Measurements from ENCODE around the gene TEX261. TPM values are rescaled to one million over a fixed set of nuclear protein-coding genes. Genes with fewer than 3 reads are reported as not detected.
A peak's percentile ranks its signal among the peaks of the same experiment; 100 is the strongest.

Gene TEX261
- total RNA-seq, 2 donors from 2014 or later: 16.6 to 19.1 TPM

DNA sequence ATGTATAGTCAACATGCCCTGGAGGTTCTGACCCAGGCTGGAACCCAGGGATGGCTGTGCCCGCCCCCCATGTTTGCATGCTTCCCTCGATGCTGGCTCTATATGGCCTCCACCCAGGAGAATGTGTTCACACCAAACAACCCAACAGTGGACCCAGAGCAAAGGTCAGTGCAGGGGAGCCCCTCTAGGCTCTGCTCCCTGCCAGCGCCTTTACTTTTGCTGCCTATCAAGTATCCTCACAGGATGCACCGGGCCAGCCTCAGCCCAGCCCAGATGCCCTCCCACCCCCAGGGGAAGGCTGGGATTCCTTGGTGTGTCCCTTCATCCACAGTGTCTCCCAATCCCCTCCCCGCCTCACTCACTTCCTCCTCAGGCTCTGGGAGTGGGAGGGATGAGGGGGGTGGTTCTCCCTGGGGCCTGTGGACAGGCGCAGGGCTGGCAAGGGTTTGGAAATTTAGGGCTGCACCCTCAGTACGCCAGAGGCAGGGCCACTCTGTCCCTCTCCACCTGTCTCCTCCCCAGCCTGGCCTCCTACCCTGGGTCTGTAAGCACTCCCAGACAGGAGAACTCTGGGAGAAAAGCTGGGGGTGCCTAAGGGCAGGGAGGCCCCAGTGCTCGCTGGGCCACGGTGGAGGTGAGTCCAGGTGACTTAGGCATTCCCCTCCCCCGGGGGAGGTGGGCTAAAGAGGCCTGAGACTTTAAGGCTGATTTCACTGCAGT, 56.6 kb downstream of the TEX261 start:
- no peak for ATAC-seq
- intact Hi-C loops (cut with DNase I): no loop called here
- Histone ChIP-seq H3K4me3 (no peak overlapping the region), H3K27ac (no peak overlapping the region), H3K36me3 (replicated peaks in 1 of 2; ENCODE audit: insufficient read depth in 1 of 2, low read depth in 2 of 2) (no peaks in the 10 kb centered on the region), H3K4me1 (no peaks in the 10 kb centered on the region), H3K9me3 (no peaks in the 10 kb centered on the region), H3K27me3 (no peaks in the 10 kb centered on the region)
- 82 to 83% methylated on average over 7 to 10 of the region's 10 CpGs for WGBS, 2 donors
- TF ChIP-seq, protein P1, sequence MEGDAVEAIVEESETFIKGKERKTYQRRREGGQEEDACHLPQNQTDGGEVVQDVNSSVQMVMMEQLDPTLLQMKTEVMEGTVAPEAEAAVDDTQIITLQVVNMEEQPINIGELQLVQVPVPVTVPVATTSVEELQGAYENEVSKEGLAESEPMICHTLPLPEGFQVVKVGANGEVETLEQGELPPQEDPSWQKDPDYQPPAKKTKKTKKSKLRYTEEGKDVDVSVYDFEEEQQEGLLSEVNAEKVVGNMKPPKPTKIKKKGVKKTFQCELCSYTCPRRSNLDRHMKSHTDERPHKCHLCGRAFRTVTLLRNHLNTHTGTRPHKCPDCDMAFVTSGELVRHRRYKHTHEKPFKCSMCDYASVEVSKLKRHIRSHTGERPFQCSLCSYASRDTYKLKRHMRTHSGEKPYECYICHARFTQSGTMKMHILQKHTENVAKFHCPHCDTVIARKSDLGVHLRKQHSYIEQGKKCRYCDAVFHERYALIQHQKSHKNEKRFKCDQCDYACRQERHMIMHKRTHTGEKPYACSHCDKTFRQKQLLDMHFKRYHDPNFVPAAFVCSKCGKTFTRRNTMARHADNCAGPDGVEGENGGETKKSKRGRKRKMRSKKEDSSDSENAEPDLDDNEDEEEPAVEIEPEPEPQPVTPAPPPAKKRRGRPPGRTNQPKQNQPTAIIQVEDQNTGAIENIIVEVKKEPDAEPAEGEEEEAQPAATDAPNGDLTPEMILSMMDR (IDR thresholded peaks at IDR 0.05): no peak
- TF ChIP-seq POLR2A (IDR thresholded peaks at IDR 0.05): no peak
- peak in 1 of 4 donors; percentile 5 for DNase-seq

DNA sequence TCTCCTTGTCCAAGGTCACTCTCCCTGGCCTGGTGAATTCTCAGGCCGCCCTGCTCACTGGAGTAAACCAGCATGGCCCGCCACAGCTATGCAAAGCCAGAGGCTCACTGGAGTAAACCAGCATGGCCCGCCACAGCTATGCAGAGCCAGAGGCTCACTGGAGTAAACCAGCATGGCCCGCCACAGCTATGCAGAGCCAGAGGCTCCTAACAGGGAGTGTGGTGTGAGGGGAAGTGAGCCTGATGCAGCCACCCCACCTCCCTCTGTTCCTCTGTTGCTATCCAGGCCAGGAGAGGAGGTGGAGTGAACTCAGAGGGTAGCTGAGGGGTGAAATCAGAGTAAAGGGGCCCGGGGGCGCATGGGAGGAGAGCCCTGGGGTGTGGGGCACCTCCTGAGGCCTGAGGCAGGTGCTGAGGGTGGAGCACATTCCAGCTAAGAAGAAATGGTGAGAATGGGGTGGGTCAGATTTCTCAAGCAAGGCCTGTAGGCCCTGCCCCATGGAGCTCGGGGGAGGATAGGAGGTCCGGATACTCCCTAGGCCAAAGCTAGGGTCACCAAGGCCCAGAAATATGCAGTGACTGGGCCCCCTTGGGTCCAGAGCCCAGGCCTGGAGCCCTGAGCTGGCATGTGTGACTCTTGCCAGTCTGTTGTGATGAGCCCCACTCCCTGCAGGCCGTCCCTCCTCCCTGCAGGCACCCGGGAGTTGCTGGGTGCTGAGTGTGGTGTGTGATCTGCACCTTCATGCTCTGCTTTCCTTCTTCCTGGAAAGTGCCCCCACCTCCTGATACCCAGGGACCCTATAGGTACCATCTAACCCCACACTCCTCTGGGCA, 57.5 kb downstream of the TEX261 start:
- H3K4me1 ChIP-seq: no peaks in the 10 kb centered on the region
- no peak overlapping the region for H3K27ac ChIP-seq
- ATAC-seq (no peak), DNase-seq (peak in 1 of 4 donors; percentile 6)
- no peak overlapping the region for H3K4me3 ChIP-seq
- H3K9me3 ChIP-seq: no peaks in the 10 kb centered on the region
- TF ChIP-seq POLR2A (IDR thresholded peaks at IDR 0.05): no peak
- TF ChIP-seq, protein P1 (IDR thresholded peaks at IDR 0.05): no peak
- H3K36me3 ChIP-seq (replicated peaks in 1 of 2; ENCODE audit: insufficient read depth in 1 of 2, low read depth in 2 of 2): no peaks in the 10 kb centered on the region
- H3K27me3 ChIP-seq: no peaks in the 10 kb centered on the region
- intact Hi-C loops (cut with DNase I): no loop called here
- WGBS, 2 donors: 70 to 89% methylated on average over 6 to 10 of the region's 10 CpGs

DNA sequence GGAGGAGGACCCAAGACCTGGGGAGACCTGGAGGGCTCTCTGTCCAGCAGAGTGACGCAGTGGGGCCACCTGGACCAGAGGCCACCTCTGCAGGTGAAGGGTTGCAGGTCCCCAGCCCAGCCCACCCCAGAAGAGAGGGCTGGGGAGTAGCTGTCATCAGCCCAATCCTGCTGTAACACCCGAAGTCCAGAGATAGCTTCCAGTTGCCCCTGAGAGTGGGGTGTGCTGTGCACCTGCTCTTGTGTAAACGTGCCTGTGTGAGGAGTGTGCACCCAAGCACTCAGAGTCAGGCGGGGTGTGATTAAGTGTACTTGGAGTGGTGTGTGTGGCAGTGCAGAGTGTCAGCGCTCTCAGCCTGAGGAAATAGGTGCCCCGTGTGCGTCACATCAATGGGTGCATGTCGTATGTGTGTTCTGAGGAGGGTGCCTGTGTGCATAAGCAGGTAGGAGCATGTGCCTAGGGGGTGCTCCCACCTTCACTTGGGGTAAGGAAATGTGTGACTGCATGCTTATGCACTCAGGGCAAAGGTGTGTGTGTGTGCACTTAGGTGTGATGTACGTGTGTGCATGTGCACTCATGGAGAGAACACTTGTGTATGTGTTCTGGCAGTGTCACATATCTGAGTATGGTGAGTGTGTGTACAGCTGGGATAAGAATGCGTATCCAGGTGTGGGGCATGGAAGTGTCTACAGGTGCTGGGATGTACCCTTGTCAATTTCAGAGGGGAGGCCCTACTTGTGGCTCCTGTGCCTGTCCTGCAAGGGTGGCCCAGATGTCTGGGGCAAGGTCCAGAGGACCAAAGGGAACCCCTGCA, 58.3 kb downstream of the TEX261 start:
- H3K27me3 ChIP-seq: no peaks in the 10 kb centered on the region
- no peaks in the 10 kb centered on the region for H3K9me3 ChIP-seq
- H3K4me3 ChIP-seq: no peak overlapping the region
- peak in 1 of 4 donors; percentile 3 for DNase-seq
- WGBS, 2 donors: 68 to 85% methylated on average over 7 to 10 of the region's 10 CpGs
- no peaks in the 10 kb centered on the region for H3K4me1 ChIP-seq
- intact Hi-C loops (cut with DNase I): no loop called here
- H3K36me3 ChIP-seq (replicated peaks in 1 of 2; ENCODE audit: insufficient read depth in 1 of 2, low read depth in 2 of 2): no peaks in the 10 kb centered on the region
- H3K27ac ChIP-seq: no peak overlapping the region
- TF ChIP-seq, protein P1 (IDR thresholded peaks at IDR 0.05): no peak
- TF ChIP-seq POLR2A (IDR thresholded peaks at IDR 0.05): no peak
- no peak for ATAC-seq

Small RNA genes lying within 50 kb of the gene (small RNA-seq; reads per million reads assigned to genes)
- not detected for gene RN7SL160P

Other genes with a start within 250 kb of the TEX261 start
- 1 to 10 TPM; 2.3 to 7.6 TPM for gene ADD2, start 226.7 kb downstream of the TEX261 start, total RNA-seq
- not detected for gene FIGLA, start 204.2 kb downstream of the TEX261 start, total RNA-seq
- 1 to 10 TPM in 1 of 2 donors, not detected in 1; 3.3 TPM for gene CLEC4F, start 174.3 kb downstream of the TEX261 start, total RNA-seq
- not detected for gene CD207, start 159.1 kb downstream of the TEX261 start, total RNA-seq
- 10 to 100 TPM in 1 of 2 donors, under 1 TPM in 1; 0.78 to 10.9 TPM for gene VAX2, start 94.3 kb downstream of the TEX261 start, total RNA-seq
- 10 to 100 TPM in 1 of 2 donors, 1 to 10 TPM in 1; 9.9 to 17.9 TPM for gene ATP6V1B1, start 59.0 kb downstream of the TEX261 start, total RNA-seq
- 10 to 100 TPM in 1 of 2 donors, 1 to 10 TPM in 1; 4.7 to 10.2 TPM for gene ANKRD53, start 16.2 kb downstream of the TEX261 start, total RNA-seq
- gene NAGK, start 73.8 kb upstream of the TEX261 start, total RNA-seq: 10 to 100 TPM; 57.1 to 62.0 TPM
- gene MCEE, start 135.4 kb upstream of the TEX261 start, total RNA-seq: 10 to 100 TPM; 10.1 to 24.7 TPM
- gene MPHOSPH10, start 135.8 kb upstream of the TEX261 start, total RNA-seq: 10 to 100 TPM; 15.0 to 19.1 TPM
- gene PAIP2B, start 232.2 kb upstream of the TEX261 start, total RNA-seq: 10 to 100 TPM; 18.5 to 32.9 TPM

Data from body of pancreas (tissue), 4 donors.